HG02610 (cell line): ENCODE data around the gene ZNF32.
A peak's percentile ranks its signal among the peaks of the same experiment; 100 is the strongest.

Experiments
- ATAC-seq: cut with Tn5 transposase; IDR thresholded peaks from one replicate; pipeline ENCODE4 v1.9.1; 2021; ENCODE audit warnings: mild to moderate bottlenecking, moderate library complexity; ENCODE audit not compliant: unreplicated experiment

Gene ZNF32

GRCh38 chr10:43648398-43649184 lies at the start of gene ZNF32:
ZNF32 (minus strand) TSS chr10:43648881; CDS start chr10:43646133, 2,748 bp downstream.
- peak; percentile 99 for ATAC-seq

- no peak for ATAC-seq
Observed at GRCh38 chr10:43698156-43698555, 49.5 kb upstream of the ZNF32 start.

- ATAC-seq: no peak
Observed at GRCh38 chr10:43696909-43697483, 48.3 kb upstream of the ZNF32 start.

- no peak for ATAC-seq
Observed at GRCh38 chr10:43695730-43696129, 47.0 kb upstream of the ZNF32 start.

- ATAC-seq: no peak
Observed at GRCh38 chr10:43695321-43695720, 46.6 kb upstream of the ZNF32 start.

GRCh38 chr10:43694526-43694925 lies 45.8 kb upstream of the ZNF32 start:
- ATAC-seq: no peak

GRCh38 chr10:43693602-43694001 lies 44.9 kb upstream of the ZNF32 start:
- no peak for ATAC-seq

- ATAC-seq: no peak
Observed at GRCh38 chr10:43692051-43692825, 43.6 kb upstream of the ZNF32 start.

- ATAC-seq: no peak
Observed at GRCh38 chr10:43691485-43691884, 42.8 kb upstream of the ZNF32 start.

- peak; percentile 98 for ATAC-seq
Observed at GRCh38 chr10:43689955-43690771, 41.5 kb upstream of the ZNF32 start.

- peak; percentile 18 for ATAC-seq
Observed at GRCh38 chr10:43689618-43689954, 40.9 kb upstream of the ZNF32 start.

- no peak for ATAC-seq
Observed at GRCh38 chr10:43689007-43689491, 40.4 kb upstream of the ZNF32 start.

- ATAC-seq: no peak
Observed at GRCh38 chr10:43688348-43688892, 39.7 kb upstream of the ZNF32 start.

- no peak for ATAC-seq
Observed at GRCh38 chr10:43687373-43687772, 38.7 kb upstream of the ZNF32 start.

GRCh38 chr10:43686414-43686813 lies 37.7 kb upstream of the ZNF32 start:
- no peak for ATAC-seq

- no peak for ATAC-seq
Observed at GRCh38 chr10:43685744-43686143, 37.1 kb upstream of the ZNF32 start.

GRCh38 chr10:43684292-43684559 lies 35.5 kb upstream of the ZNF32 start:
- ATAC-seq: no peak

- ATAC-seq: no peak
Observed at GRCh38 chr10:43683451-43684291, 35.0 kb upstream of the ZNF32 start.

GRCh38 chr10:43682956-43683355 lies 34.3 kb upstream of the ZNF32 start:
- no peak for ATAC-seq

GRCh38 chr10:43681721-43682120 lies 33.0 kb upstream of the ZNF32 start:
- ATAC-seq: no peak
